HG03196 (cell line): ENCODE results near the gene CELSR2.
"Not testable (repeated sequence)": the region's sequence is repeated elsewhere in the genome, so short reads cannot be mapped to it uniquely, and the experiment has no call there.

ENCODE experiments used
- ATAC-seq: cut with Tn5 transposase; IDR thresholded peaks from one replicate; pipeline ENCODE4 v1.9.1; 2021; ENCODE audit not compliant: unreplicated experiment

CELSR2 gene, protein sequence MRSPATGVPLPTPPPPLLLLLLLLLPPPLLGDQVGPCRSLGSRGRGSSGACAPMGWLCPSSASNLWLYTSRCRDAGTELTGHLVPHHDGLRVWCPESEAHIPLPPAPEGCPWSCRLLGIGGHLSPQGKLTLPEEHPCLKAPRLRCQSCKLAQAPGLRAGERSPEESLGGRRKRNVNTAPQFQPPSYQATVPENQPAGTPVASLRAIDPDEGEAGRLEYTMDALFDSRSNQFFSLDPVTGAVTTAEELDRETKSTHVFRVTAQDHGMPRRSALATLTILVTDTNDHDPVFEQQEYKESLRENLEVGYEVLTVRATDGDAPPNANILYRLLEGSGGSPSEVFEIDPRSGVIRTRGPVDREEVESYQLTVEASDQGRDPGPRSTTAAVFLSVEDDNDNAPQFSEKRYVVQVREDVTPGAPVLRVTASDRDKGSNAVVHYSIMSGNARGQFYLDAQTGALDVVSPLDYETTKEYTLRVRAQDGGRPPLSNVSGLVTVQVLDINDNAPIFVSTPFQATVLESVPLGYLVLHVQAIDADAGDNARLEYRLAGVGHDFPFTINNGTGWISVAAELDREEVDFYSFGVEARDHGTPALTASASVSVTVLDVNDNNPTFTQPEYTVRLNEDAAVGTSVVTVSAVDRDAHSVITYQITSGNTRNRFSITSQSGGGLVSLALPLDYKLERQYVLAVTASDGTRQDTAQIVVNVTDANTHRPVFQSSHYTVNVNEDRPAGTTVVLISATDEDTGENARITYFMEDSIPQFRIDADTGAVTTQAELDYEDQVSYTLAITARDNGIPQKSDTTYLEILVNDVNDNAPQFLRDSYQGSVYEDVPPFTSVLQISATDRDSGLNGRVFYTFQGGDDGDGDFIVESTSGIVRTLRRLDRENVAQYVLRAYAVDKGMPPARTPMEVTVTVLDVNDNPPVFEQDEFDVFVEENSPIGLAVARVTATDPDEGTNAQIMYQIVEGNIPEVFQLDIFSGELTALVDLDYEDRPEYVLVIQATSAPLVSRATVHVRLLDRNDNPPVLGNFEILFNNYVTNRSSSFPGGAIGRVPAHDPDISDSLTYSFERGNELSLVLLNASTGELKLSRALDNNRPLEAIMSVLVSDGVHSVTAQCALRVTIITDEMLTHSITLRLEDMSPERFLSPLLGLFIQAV (N-terminal part only)

DNA sequence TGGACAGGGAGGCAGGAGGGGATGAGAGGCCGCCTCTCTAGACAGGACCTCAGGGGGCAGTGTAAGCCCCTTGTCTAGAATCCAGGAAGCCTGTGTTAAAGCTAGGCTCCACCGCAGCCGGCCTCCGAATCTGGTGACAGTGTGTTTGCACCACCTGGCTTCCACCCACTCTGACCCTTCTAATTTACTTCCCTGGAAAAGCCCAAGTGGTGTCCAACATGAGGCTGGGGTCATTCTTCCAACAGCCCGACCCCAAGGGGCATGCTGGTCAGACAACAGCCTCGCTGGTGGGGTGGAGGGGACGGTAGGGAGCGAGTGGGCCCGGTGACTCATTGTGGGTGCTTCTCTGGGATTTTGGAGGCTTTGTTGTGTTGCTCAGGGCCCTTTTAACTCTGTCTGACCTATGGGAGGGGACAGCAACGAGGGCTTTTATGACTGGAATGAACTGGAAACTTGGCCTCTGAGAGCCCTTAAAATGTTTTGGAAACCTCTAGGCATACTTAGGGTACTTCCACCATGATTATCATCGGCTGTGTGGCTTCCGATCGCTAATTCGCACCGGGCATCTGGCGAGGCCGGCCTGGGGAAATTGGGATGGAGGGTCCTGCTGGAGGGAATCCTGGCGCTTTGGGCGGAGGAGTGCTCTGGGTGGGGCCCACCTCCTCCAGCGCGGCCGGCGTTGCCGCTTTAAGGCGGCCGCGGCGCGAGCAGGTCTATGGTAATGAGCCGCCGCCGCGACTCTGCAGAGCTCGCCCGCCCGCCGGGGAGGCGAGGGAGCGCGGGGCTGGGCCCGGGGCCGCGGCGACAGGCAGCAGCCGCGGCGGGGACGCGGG is at the start of gene CELSR2:
TSS of gene CELSR2 (plus strand) at position 743 of the 833 bp plus-strand sequence. CDS start 541 bp downstream, outside the sequence.
- no peak for ATAC-seq

- ATAC-seq, result no peak
Measured at GRCh38 chr1:109199710-109200109, 49.6 kb upstream of the CELSR2 start.

- ATAC-seq, result no peak
Measured at GRCh38 chr1:109201123-109201703, 48.1 kb upstream of the CELSR2 start.

GRCh38 chr1:109204484-109204883 is 44.9 kb upstream of the CELSR2 start:
- ATAC-seq, result no peak

GRCh38 chr1:109206339-109206738 is 43.0 kb upstream of the CELSR2 start:
- ATAC-seq, result no peak

- no peak for ATAC-seq
Measured at GRCh38 chr1:109207467-109208103, 41.8 kb upstream of the CELSR2 start.

DNA sequence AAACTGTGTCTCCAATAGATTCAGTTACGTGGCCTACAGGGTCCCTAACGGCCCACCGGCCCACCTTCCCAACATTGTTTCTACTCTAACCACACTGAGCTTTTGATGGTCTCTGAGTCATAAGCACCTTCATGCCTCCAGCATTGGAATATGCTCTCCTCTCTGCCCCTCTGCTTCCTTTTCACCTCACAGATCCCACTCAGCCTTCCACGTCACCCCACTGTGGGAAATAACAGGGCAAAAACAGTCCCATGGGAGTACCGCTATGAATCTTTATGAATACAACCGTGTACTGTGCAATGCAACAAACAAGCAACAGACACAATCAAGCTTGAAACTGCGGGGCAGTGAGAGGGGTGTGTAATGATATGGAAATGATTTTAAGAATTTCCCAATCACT is 40.9 kb upstream of the CELSR2 start:
- no peak for ATAC-seq

DNA sequence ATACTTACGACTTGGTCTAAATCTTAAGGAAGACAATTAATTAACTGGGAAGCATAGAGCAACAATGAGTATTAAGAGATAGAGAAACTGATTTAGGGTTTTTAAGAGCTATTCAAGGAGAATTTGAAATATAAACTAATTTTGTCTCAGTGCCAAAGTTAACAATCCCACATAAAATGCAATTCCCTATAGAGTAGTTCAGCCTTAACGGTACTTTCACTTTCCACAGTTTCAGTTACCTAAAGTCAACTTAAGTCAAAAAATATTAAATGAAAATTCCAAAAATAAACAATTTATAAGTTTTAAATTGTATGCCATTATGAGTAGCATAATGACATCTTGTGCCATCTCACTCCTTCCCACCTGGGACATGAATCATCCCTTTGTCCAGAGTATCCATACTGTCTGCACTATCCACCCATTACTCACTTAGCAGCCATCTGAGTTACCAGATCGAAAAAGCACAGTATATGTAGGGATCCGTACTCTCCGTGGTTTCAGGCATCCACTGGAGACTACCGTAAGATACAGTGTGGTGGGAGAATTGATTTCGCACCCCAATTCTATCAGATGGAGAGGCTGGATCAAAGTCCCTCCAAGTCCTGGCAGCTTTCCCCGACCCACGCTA is 40.4 kb upstream of the CELSR2 start:
- ATAC-seq, result no peak

GRCh38 chr1:109210058-109210457 is 39.3 kb upstream of the CELSR2 start:
- no peak for ATAC-seq

DNA sequence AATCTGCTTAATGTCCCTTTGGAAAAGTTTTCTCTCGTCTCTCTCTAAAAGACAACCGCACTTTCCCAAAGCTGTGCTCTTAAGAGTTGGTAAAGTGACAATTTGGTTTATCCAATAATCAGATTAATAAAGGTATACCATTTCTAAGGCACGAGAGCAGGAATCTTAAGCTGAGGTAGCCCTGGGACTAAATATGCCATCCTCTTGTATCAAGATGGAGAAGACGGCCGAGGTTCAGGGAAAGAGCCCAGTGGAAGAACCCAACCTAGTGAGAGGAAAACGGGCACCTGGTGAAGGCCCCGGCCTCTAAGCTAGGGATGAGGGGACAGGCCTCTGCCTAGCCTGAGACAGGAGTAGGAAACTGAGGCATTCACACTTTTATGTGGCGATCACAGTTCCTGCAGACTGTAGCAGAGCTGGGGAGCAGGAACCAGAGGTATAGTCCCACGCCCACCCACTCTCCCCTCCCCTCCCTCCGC is 36.0 kb upstream of the CELSR2 start:
- no peak for ATAC-seq

DNA sequence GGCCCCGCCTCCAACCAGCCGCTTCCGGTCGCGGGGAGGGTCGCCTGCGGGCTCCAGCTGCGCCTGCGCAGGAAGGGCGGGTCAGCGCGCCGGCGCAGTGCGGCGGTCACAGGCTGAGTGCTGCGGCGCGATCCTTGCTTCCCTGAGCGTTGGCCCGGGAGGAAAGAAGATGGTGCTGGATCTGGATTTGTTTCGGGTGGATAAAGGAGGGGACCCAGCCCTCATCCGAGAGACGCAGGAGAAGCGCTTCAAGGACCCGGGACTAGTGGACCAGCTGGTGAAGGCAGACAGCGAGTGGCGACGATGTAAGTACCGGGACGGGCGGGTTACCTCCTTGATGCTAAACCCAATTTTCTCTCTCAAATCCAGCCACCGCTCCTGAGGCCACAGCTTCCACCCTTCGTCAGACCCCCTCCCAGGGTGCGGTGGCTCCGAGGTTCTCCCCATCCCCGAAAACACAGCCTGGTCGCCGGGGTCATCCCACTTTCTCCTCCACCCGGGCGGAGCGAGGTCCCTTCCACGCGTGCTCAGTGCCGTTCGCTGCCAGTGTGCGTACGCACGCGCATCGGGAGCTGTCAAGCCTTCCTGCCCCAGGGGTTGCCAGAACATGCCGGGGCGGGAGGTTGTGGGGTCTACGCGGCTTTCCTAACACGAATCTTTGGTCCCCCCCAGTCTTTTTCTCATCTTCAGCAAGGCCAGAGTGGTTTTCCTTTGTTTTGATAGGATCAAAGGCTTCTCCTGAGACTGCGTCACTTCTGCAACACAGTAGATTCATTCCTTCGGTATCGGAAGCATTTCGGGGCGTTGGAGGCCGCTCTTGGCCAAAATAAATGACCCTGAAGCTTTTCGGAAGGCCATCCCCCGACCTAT is 35.3 kb upstream of the CELSR2 start, which contains the start of gene SARS1:
TSS of gene SARS1 (plus strand) at position 95 of the 870 bp plus-strand sequence. CDS start at position 170, 75 bp downstream.
- ATAC-seq, result peak; percentile 82

DNA sequence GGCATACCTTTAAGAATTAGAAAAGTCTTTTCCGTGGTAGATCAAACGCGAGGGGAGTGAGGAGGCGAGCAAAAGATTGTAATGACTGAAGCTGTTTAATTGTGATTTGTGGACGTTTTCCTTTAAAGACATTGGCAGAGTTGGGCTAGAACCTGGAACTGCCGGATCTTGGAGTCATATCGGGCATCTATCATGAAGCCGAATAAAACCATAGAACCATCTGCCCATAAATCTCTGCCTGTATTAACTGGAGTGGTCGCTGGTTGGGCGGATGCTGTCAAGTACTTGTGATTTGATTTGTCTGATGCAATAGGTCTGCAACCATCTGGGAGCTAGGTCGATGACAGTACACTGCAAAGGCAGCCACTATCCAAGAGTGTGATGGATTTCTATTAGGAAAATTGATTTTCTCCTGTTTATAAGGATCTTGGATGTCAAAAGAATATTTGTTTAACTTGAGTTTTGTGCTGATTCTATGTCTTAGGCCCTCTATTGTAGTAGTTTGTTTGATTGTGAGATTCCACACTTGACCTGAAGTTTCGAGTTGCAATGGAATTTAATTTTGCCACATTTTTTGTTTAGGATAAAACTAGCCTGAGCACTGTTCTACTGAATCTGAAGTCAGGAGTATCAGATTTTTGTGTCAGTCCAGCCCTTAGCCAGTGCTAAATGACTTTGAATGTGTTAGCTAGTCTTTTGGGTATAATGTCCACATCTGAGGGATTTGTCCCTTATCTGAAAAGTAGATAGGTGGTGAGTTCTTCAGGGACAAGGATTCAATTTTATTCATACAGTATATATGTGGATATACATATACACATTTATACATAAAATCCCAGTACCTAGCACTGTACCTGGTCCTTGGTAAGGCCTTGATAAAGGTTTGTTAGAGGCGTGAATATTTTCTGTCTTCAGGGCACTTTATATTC is 34.4 kb upstream of the CELSR2 start:
- ATAC-seq, result no peak

DNA sequence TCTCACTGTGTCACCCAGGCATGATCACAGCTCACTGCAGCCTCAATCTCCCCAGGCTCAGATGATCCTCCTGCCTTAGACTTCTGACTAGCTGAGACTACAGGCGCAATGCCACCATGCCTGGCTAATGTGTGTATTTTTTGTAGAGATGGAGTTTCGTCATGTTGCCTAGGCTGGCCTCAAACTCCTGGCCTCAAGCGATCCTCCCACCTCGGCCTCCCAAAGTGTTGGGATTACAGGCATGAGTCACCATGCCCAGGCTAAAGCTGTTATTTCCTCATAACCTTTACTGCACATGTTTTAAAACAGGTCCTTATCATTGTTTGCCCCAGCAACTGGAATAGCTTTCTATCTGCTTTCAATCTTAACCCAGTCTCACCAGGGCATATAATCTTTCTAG is 32.7 kb upstream of the CELSR2 start:
- ATAC-seq, result no peak

- no peak for ATAC-seq
Measured at GRCh38 chr1:109218516-109218915, 30.8 kb upstream of the CELSR2 start.

DNA sequence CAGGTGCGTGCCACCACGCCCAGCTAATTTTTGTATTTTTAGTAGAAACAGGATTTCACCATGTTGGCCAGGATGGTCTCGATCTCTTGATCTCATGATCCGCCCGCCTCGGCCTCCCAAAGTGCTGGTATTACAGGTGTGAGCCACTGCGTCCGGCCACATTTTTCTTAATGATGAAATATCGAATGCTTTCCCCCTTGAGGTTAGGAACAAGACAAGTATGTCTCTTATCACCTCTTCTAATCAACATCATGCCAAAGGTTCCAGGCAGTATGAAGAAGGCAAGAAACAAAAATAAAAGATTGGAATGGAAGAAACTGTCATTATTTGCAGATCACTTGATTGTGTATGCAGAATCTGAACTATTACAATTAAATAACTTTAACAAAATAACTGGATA is 28.1 kb upstream of the CELSR2 start:
- ATAC-seq, result not testable (repeated sequence)

- ATAC-seq, result no peak
Measured at GRCh38 chr1:109225308-109225707, 24.0 kb upstream of the CELSR2 start.
